Adipose tissue (tissue), 3 donors: ENCODE results near the gene PIBF1. TPM values are rescaled to one million over a fixed set of nuclear protein-coding genes. Genes with fewer than 3 reads are reported as not detected.
"Not testable (repeated sequence)": the region's sequence is repeated elsewhere in the genome, so short reads cannot be mapped to it uniquely, and the experiment has no call there.

Experiments used
- H3K27ac ChIP-seq: one replicate; pipeline ENCODE4 v1.5.1; 2013; ENCODE audit warnings: low read depth, low read length
- WGBS, 3 donors: extraction: QIAGEN DNeasy Blood & Tissue Kit; methylation state at CpG; one replicate each; pipeline ENCODE4 v1.1.7; 2013; 5-methylcytosine and 5-hydroxymethylcytosine counted together
- polyA plus RNA-seq, 3 donors: library from polyadenylated mRNA; stranded (reverse); fragments of 200-250 nt; gene quantifications; one replicate each; pipeline ENCODE4 v1.2.3, GENCODE V29; 2013
- donor health status: healthy with polysubstance abuse.
- donor health status: Bipolar disorder and iron deficiency.
- donor health status: healthy.

Gene PIBF1
- polyA plus RNA-seq, 3 donors = 4.1 to 21.7 (median 5.7) TPM

DNA sequence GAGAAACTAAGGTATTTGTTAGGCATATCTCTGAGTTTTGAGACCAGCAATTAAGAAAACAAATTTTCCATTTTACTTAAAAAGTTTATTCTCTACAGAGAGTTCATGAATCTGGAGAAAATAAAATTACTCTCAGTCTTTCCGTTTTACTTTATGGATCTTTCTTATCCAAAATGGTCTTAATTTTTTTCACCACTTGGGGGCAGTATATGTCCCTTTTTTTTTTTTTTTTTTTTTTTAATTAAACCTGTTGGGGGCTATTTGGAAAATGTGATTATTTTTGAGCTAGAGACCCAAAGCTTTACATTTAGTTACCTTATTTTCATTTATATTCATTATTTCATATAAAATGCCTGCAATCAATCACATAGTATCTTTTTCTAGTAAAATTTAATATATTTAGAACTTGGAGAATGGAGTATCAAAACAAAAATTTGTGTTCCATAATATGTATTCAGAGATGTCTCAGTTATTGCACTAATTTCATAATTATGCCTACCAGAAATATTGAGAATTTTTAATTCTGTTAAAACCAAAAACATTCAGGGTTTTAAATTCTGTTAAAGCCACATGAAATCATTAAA, 27.1 kb downstream of the PIBF1 start:
- no peak overlapping the region for H3K27ac ChIP-seq
- 12 to 20% (median 19%) methylated on average over 1 of the region's 1 CpG for WGBS, 3 donors

DNA sequence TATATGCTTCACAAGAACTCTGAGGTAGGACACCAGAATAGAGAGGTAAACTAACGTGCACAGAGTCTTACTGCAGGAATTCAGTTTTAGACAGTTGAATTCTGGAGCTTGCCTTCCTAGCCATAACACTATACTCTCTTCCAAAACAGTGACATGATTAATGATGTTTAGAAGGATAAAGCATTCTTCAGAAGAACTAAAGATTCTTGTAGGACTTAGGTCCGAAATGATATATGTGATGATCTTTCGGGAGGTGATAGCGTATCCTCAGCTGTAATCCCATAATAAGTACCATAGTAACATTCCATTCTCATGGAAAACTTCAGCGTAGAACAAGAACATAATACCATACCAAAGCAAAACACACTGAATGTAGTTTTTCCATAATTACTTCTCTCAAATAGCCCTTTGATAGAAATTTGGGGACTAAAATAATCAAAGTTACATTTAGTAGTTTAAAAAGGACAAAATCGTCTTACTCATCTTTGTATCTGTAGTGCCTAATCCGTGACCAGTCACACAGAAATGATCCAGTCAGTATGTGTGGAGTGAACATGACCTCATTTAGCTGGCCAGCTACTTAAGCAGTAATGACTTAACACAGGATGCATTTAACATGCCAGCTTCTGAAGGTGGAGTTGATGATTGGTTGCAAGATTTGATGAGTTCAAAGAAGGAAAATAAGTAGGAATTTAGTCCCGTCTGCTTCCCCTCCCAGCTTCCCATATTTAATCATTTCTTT, 38.4 kb downstream of the PIBF1 start:
- 74 to 89% (median 81%) methylated on average over 8 of the region's 8 CpGs for WGBS, 3 donors
- no peak overlapping the region for H3K27ac ChIP-seq

DNA sequence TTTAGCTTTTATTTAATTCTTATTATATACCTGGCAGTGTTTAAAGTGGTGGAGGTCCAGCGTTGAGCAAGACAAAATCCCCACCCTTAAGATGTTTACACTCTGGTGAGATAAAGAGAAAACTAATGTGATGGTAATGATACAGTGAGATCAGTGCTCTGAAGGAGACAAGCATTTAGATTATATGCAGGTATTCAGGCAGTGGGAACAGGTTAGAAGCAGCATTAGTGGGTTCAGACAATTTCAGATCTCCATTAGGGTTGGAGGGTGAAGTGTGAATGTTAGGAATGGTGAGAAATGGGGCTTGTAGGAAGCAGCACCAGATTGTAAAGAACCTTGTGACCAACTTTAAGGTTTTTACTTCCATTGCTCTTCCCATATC, 39.0 kb downstream of the PIBF1 start:
- WGBS, 3 donors = 50 to 65% (median 64%) methylated on average over 1 of the region's 1 CpG
- H3K27ac ChIP-seq = no peak overlapping the region

DNA sequence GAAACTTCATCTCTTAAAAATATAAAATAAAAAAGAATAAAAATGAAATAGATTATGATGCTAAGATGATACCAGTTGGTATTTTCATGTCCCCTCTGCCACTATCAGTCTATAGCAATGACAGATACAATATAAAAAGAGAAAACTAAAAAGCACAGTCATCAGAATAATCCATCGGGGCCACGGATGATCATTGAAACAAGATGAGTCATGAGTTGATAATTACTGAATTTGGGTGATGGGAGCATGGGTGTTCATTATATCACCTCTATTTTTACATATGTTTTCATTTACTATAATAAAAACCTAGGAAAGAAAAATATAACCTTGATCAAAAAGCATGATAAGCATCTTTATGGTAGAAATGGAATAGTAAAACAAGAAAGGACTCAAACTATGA, 41.1 kb downstream of the PIBF1 start:
- WGBS, 3 donors = 92 to 97% (median 94%) methylated on average over 2 of the region's 2 CpGs
- H3K27ac ChIP-seq = no peak overlapping the region

DNA sequence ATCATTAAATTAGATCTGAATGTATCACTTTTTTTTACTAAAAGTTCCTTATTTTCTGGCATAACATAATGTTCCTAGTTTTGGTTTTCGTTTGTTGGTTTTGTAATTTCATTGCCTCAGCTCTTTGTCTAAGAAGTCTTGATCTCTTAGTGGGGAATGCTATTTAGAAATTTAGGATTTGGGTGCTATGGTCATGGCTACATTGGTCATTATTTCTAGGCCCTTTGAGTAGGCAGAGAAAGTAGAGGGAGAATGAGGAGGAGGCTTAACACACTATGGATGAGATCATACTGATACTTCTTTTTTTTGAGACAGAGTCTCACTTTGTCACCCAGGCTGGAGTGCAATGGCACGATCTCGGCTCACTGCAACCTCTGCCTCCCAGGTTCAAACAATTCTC, 41.8 kb downstream of the PIBF1 start:
- H3K27ac ChIP-seq = no peak overlapping the region

DNA sequence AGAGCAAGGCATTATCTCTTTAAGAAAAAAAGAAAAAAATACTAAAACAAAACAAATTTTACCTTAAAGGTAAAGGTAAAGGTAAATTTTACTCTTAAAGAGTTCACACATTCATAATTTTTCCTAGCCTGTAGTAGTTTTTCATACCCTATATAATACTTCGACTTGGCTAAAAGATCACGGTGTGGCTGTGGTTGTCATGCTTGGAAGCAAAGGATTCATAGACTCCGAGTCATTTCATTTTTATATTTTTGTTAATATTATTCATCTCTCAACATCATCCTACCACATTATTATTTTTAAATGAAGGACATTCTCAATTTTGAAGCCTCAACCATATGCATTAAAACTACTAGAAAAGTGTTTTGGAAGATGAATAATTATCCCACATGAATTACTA, 52.7 kb downstream of the PIBF1 start:
- WGBS, 3 donors = 98 to 99% (median 98%) methylated on average over 3 of the region's 3 CpGs
- no peak overlapping the region for H3K27ac ChIP-seq

More for the DNA sequence above, 41.8 kb downstream of the PIBF1 start:
- 81 to 98% (median 86%) methylated on average over 3 of the region's 3 CpGs for WGBS, 3 donors

DNA sequence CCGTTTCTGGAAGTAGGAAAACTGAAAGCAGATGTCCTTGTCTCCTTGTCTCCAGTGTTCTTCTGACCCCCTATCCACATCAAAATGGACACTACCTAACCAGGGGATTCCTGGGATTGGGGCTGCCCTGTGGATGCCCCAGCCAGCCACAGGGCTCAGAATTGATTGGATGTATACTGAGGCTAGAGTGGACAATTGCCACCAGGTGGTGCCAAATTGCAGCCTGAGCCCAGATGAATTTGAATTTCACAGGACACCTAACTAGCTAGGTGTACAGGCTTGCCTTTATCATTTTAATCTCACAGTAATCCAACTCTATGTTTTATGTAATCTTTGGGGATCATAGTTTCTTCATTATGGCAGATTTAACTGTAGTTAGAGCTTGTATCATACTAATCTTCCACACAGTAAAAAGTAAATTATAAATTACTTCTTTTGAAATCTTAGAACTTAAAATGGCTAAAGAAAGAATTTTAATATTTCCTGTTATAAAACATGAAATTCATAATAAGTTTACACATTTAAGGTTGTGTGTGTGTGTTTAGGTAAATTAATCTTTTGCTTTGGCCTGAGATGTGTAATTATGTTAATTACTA, 58.0 kb downstream of the PIBF1 start:
- WGBS, 3 donors = 86 to 96% (median 89%) methylated on average over 1 of the region's 1 CpG
- H3K27ac ChIP-seq = no peak overlapping the region

DNA sequence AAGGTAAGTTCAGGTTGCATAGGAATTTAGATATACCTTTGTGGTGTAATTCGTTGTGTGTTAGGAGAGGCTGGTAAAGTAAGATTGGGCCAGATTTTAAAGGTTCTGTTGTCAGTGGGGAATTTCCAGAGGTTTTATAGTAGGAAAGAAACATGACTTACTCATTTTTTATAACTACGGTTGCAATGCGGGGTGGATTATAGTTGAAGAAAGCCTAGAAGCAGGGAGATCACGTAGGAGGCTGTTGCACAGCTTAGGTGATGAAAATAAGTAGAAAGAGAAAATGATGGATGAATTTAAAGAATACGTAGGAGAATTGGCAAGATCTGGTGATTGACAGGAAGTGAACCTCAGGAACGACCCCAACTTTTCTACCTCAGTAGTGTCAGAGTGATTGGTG, 61.1 kb downstream of the PIBF1 start:
- H3K27ac ChIP-seq = no peak overlapping the region
- 89 to 95% (median 91%) methylated on average over 6 of the region's 6 CpGs for WGBS, 3 donors

DNA sequence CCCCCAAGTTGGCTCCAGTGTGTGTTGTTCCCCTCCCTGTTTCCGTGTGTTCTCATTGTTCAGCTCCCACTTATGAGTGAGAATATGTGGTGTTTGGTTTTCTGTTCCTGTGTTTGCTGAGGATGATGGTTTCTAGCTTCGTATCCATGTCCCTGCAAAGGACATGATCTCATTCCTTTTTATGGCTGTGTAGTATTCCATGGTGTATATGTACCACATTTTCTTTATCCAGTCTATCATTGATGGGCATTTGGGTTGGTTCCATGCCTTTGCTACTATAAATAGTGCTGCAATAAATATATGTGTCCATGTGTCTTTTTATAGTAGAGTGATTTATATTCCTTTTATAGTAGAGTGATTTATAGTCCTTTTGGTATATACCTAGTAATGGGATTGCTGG, 63.2 kb downstream of the PIBF1 start:
- not testable (repeated sequence) for H3K27ac ChIP-seq
- 97 to 100% (median 98%) methylated on average over 2 of the region's 2 CpGs for WGBS, 3 donors

DNA sequence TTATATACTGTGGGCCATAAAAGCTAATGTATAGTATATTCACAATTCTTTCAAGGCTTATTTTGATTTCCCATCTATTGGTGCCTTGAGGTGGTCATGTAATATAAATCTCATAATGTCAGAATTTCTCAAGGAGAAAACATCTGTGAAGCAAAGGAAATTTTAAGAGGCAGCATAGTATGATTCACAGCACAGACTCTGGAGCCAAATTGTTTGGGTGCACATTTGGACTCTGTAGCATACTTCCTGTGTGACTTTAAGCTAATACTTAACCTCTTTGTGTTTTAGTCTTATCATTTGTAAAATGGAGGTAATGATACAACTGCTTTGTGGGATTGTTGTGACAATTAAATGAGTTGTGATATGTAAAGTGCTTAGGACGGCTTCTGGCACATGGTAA, 67.6 kb downstream of the PIBF1 start:
- 95 to 97% (median 97%) methylated on average over 1 of the region's 1 CpG for WGBS, 3 donors
- H3K27ac ChIP-seq = no peak overlapping the region

DNA sequence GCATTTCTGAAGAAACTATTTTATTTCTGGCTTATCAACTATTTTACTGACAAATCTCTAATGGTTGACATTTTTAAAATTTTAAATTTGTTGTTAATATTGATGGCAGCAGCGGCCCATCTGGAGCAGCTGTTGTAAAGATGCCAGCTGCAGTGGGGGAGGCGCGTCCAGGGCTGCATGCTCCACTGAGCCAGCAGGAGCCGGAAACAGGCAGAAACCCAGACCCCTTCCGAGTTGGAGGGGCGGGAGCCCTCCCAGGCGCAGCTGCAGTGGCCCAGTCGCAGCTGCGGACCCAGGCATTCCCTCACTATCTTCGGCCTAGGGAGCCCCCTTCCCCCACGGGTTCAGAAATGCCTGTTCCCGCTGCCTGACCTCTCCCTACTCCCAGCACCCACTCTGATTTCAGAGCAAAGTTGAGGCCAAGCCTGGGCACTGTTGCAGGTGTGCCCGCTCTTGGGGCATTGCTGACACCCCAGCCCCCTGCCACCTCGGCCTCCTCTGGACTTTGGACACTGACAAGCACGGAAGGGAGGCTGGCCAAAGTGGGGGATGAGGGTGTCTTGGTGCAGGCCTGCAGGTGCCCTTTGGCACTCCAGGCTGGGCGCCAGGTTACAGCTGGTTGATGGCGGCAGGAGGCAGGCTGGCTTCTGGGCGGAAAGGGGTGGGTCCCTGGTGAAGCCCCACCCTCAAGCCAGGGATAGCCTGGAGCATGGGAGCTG, 69.2 kb downstream of the PIBF1 start:
- 93 to 98% (median 98%) methylated on average over 18 of the region's 18 CpGs for WGBS, 3 donors
- H3K27ac ChIP-seq = no peak overlapping the region

DNA sequence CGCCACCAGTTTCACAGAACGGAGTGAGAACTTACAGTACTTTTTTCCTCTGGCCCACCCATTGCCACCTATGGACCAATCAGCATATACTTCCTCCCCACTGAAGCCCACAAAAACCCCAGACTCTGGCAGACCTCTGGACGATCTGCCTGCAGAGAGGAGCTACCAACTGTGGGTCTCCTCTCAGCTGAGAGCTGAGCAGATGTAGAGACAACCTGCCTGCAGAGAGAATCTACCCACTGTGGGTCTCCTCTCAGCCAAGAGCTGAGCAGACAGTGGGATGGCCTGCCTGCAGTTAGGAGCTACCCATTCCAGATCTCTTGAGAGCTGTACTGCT, 69.7 kb downstream of the PIBF1 start:
- 91 to 100% (median 94%) methylated on average over 3 of the region's 3 CpGs for WGBS, 3 donors
- no peak overlapping the region for H3K27ac ChIP-seq

DNA sequence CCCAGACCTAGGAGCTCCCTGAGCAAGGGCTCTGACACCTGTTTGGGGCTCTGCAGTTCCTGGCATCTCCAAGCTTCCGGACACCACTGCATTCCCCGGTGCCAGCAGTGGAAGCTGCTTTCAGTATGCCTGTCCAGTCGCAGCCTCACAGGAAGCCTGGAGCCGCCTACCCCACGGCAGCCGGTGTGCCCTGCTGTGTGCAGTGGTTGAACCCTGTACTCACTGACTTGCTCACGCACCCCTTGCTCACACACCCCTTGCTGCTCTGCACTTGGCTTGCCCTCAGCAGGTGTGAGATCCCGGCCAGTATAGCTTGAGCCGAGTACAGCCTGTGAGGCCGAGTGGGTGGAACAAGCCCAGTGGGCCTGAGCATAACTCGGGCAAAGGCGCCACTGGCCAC, 70.3 kb downstream of the PIBF1 start:
- no peak overlapping the region for H3K27ac ChIP-seq
- WGBS, 3 donors = 96 to 98% (median 97%) methylated on average over 12 of the region's 12 CpGs

DNA sequence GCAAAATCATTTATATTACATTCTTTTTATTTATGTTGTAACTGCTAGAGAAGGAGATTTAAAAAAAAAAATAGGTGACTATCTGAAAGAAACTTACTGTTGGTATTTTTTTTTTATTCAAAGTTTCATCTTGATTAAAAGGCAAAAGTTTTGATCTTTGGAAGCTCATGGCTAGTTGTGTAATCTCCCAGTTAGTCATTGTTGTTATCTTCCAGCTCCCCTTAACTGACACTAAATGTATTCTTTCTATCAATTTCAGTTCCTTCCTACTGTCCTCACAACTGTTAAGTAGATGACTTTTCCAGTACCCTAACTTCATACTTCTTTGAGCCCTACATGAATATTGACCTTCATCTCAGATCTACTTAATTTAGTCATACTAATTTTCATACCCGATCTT, 71.1 kb downstream of the PIBF1 start:
- 95 to 100% (median 98%) methylated on average over 1 of the region's 1 CpG for WGBS, 3 donors
- H3K27ac ChIP-seq = no peak overlapping the region

DNA sequence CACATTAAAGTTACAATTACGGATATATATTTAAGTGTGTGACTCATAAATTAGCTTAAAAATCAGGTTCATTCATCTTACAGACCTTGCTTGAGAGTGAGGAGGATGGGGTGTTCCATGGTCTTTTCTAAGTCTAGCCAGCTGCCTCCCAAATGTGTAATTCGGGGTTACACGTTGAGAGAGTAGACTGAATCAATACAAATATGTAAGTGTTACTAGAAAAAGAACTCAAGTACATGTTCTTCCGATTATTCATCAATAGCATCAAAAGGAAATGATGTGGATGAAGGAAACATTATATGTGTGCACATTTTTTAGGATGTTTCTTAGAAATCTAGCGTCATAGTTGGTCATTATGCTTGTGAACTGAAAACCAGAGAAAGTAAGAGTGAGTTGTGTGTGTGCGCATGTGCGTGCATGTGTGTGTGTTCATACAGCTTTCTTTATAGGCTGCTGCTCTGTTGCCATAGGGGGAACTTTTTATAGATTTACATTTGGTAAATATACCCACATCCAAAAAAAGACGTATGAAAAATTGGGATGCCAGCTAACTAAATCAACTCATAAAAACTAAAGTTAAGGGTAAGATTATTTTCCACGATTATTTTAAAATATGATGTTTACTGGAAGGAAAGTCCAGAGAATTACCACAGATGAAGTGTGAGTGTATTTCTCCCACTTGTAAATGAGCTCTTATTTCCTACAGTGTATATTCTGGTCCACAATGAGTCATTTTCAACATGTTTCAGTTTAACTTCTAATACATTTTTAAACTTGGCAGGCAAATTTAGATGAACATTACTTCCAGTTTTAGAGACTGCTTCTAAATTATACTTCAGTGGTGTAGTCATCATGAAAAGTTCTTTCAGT, 82.4 kb downstream of the PIBF1 start:
- H3K27ac ChIP-seq = no peak overlapping the region
- WGBS, 3 donors = 84 to 91% (median 89%) methylated on average over 9 of the region's 9 CpGs

DNA sequence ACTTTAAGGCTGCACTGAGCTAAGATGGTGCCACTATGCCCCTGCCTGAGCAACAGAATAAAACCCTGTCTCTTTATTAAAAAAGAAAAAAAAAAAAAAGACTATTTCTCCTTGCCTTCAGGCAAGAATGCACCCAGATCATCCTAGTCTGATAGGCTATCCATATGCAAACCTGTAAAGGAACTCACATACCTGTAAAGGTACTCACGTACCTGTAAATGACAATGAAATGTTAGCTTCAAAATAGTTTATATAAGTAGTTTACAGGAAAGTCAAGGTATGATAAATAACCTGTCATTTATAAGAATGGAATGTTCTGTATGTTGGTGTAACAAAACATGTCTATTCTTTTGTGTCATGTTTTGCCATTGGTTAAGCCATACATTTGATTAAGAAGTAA, 86.3 kb downstream of the PIBF1 start:
- WGBS, 3 donors = 95 to 100% (median 97%) methylated on average over 1 of the region's 1 CpG
- H3K27ac ChIP-seq = no peak overlapping the region

DNA sequence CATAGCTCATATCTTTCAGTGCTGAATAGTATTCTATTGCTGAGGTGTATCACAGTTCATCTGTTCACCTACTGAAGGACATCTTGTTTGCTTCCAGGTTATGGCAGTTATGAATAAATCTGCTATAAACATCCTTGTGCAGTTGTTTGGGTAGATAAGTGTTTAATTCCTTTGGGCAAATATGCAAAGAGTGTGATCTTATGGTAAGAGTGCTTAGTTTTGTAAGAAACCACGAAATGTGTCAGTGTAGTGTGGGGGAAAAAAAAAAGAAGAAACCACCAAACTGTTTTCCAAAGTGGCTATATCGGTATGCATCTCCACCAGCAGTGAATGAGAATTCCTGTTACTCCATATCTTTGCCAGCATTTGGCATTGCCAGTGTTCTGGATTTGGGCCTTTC, 93.3 kb downstream of the PIBF1 start:
- no peak overlapping the region for H3K27ac ChIP-seq
- 83 to 95% (median 89%) methylated on average over 2 of the region's 2 CpGs for WGBS, 3 donors

DNA sequence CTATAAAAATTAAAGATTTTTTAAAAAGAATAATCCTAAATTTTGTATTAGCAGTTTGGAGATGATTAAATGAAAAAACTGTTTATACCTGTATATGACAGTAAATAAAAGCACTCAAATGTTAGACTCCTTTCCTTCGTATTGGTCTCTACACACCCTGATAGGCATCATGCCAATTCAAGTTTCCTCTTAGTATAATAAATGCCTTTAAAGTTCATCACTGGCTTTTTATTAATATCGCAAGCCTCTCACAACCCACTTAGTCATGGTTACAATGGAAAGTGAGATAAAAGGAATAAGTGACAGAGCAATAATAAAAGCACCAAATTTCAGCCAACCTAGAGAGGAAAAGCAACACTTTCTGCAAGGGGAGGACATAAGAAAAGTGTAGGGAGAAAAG, 102.2 kb downstream of the PIBF1 start:
- 67 to 79% (median 75%) methylated on average over 2 of the region's 2 CpGs for WGBS, 3 donors

More for the DNA sequence above, 102.2 kb downstream of the PIBF1 start:
- H3K27ac ChIP-seq = no peak overlapping the region
